SK-N-SH (cell line): ENCODE measurements around the gene ARHGEF1. TPM values are rescaled to one million over a fixed set of nuclear protein-coding genes. Genes with fewer than 3 reads are reported as not detected.

ENCODE experiments used
- CTCF ChIA-PET: fragments of 300-600, 350-600 bp; formaldehyde crosslinking; extraction: SDS; loops from one replicate; lab custom pipeline; 2021; lab: Yijun Ruan, JAX
- POLR2A ChIA-PET: fragments of 350-600 bp; sonication (Branson Sonifier 250); formaldehyde crosslinking; extraction: SDS; loops from one replicate; lab custom pipeline; 2020; ENCODE audit warnings: antibody characterized with exemption, inconsistent platforms; lab: Yijun Ruan, JAX
- DNase-seq: peaks from one replicate; pipeline ENCODE4 v3.0.0; 2012
- H2AFZ ChIP-seq: fragments of 200-600 bp; sonication (generic); 2 replicates; pipeline ENCODE4 v1.8.1; 2016; ENCODE audit warnings: antibody characterized with exemption, mild to moderate bottlenecking, low read depth
- H3F3A ChIP-seq: fragments of 200-600 bp; sonication (generic); replicated peaks from 2 replicates; pipeline ENCODE3; 2016; ENCODE audit warnings: antibody characterized with exemption, mild to moderate bottlenecking; ENCODE audit not compliant: insufficient read depth
- H3K27ac ChIP-seq, 2 experiments: fragments of 200-500 bp in 1 of 2; fragments of 200-600 bp in 1 of 2; sonication (Bioruptor generic) in 1 of 2; sonication (generic), shearing (Covaris generic) in 1 of 2; 2 replicates each; pipeline versions ENCODE4 v1.5.1 to v1.6.1; 2014 to 2016; ENCODE audit warnings: low read depth in 2 of 2, inconsistent platforms in 1 of 2, low read length in 1 of 2, mild to moderate bottlenecking in 1 of 2, mixed read lengths in 1 of 2
- H3K27me3 ChIP-seq: fragments of 200-600 bp; sonication (generic), shearing (Covaris generic); 2 replicates; pipeline ENCODE4 v1.6.1; 2016; ENCODE audit warnings: mixed run types; ENCODE audit not compliant: insufficient read depth
- H3K36me3 ChIP-seq, 2 experiments: fragments of 200-500 bp in 1 of 2; fragments of 200-600 bp in 1 of 2; sonication (Bioruptor generic) in 1 of 2; sonication (generic) in 1 of 2; replicated peaks in 1 of 2; 2 replicates each; pipeline versions ENCODE3 to v1.5.1; 2014 to 2016; ENCODE audit warnings: low read length in 1 of 2, mild to moderate bottlenecking in 1 of 2; ENCODE audit not compliant: insufficient read depth in 2 of 2, control insufficient read depth in 1 of 2
- H3K4me1 ChIP-seq, 2 experiments: fragments of 200-500 bp in 1 of 2; fragments of 200-600 bp in 1 of 2; sonication (Bioruptor generic) in 1 of 2; sonication (generic), shearing (Covaris generic) in 1 of 2; 2 replicates each; pipeline versions ENCODE4 v1.5.1 to v1.6.1; 2014 to 2016; ENCODE audit warnings: low read depth in 1 of 2, low read length in 1 of 2, mixed run types in 1 of 2; ENCODE audit not compliant: insufficient read depth in 2 of 2, control insufficient read depth in 1 of 2
- H3K4me2 ChIP-seq: fragments of 200-600 bp; sonication (generic), shearing (Covaris generic); 2 replicates; pipeline ENCODE4 v1.6.1; 2017; ENCODE audit warnings: mixed run types
- H3K4me3 ChIP-seq, 2 experiments: fragments of 200-500 bp in 1 of 2; fragments of 200-600 bp in 1 of 2; sonication (Bioruptor generic) in 1 of 2; sonication (generic), shearing (Covaris generic) in 1 of 2; 2 replicates each; pipeline versions ENCODE4 v1.5.1 to v1.8.1; 2014 to 2016; ENCODE audit warnings: low read depth in 2 of 2, inconsistent platforms in 1 of 2, low read length in 1 of 2, mild to moderate bottlenecking in 1 of 2, mixed read lengths in 1 of 2, moderate library complexity in 1 of 2
- H3K79me2 ChIP-seq: fragments of 200-600 bp; sonication (generic); 2 replicates; pipeline ENCODE4 v1.8.1; 2017; ENCODE audit warnings: mild to moderate bottlenecking; ENCODE audit not compliant: insufficient read depth
- H3K9ac ChIP-seq: fragments of 200-600 bp; sonication (generic); 2 replicates; pipeline ENCODE4 v1.6.1; 2017; ENCODE audit warnings: mixed run types
- H3K9me2 ChIP-seq: fragments of 200-600 bp; sonication (generic); 2 replicates; pipeline ENCODE4 v1.6.1; 2017; ENCODE audit warnings: mixed run types
- H3K9me3 ChIP-seq: fragments of 200-600 bp; sonication (generic); 2 replicates; pipeline ENCODE4 v1.6.1; 2017; ENCODE audit warnings: mixed run types, mild to moderate bottlenecking, moderate library complexity
- H4K20me1 ChIP-seq: fragments of 200-600 bp; sonication (generic); 2 replicates; pipeline ENCODE4 v1.6.1; 2017; ENCODE audit warnings: mild to moderate bottlenecking, mixed run types; ENCODE audit not compliant: insufficient read depth
- CHD2 ChIP-seq: fragments of 150-350 bp; IDR thresholded peaks from 2 replicates; pipeline ENCODE4 v1.6.1; 2018; ENCODE audit warnings: low read length; ENCODE audit not compliant: partially characterized antibody
- FOXJ3 ChIP-seq: sonication (generic); formaldehyde crosslinking; IDR thresholded peaks from 2 replicates; pipeline ENCODE4 v1.5.1; 2020; ENCODE audit warnings: mild to moderate bottlenecking, missing genetic modification reagents
- FOXM1 ChIP-seq: IDR thresholded peaks from 2 replicates; pipeline ENCODE4 v1.4.0; 2012; ENCODE audit warnings: low read depth, mild to moderate bottlenecking
- GATA2 ChIP-seq: sonication (generic); formaldehyde crosslinking; IDR thresholded peaks from 2 replicates; pipeline ENCODE4 v1.5.0; 2020; ENCODE audit warnings: mild to moderate bottlenecking, missing genetic modification reagents
- MEF2A ChIP-seq: IDR thresholded peaks from 2 replicates; pipeline ENCODE4 v1.4.0; 2012; ENCODE audit warnings: low read depth, borderline replicate concordance
- NRF1 ChIP-seq: IDR thresholded peaks from 2 replicates; pipeline ENCODE4 v1.6.1; 2012; ENCODE audit warnings: low read depth, mild to moderate bottlenecking, low read length
- RAD21 ChIP-seq: IDR thresholded peaks from 2 replicates; pipeline ENCODE4 v1.6.1; 2012; ENCODE audit warnings: mild to moderate bottlenecking, low read length
- SIN3A ChIP-seq: IDR thresholded peaks from 2 replicates; pipeline ENCODE4 v1.6.1; 2012; ENCODE audit warnings: low read depth, mild to moderate bottlenecking, low read length, moderate library complexity, borderline replicate concordance
- TAF1 ChIP-seq: IDR thresholded peaks from 2 replicates; pipeline ENCODE4 v1.6.1; 2012; ENCODE audit warnings: low read depth, mild to moderate bottlenecking, low read length, moderate library complexity, borderline replicate concordance
- YY1 ChIP-seq: IDR thresholded peaks from 2 replicates; pipeline ENCODE4 v1.4.0; 2012; ENCODE audit warnings: low read depth, mild to moderate bottlenecking
- WGBS: methylation state at CpG from one replicate; pipeline ENCODE4 v1.1.6; 2017; ENCODE audit warnings: low lambda C conversion rate; 5-methylcytosine and 5-hydroxymethylcytosine counted together
- polyA plus RNA-seq, 3 experiments: library from polyadenylated mRNA; depleted of rRNA; stranded (reverse); fragments of >200 nt; gene quantifications; 2 replicates each; pipeline ENCODE4 v1.2.3, GENCODE V29; 2012
- TF ChIP-seq, protein P1 (sequence below): IDR thresholded peaks from 2 replicates; pipeline ENCODE4 v1.6.1; 2012; ENCODE audit warnings: mild to moderate bottlenecking, low read depth, low read length, moderate library complexity
- TF ChIP-seq, protein P2 (sequence below): fragments of 150-350 bp; IDR thresholded peaks from 2 replicates; pipeline ENCODE4 v1.6.1; 2016; ENCODE audit warnings: mild to moderate bottlenecking, low read depth, low read length
- TF ChIP-seq, protein P3 (sequence below): fragments of 150-350 bp; IDR thresholded peaks from 2 replicates; pipeline ENCODE4 v1.6.1; 2017; ENCODE audit warnings: antibody characterized with exemption, low read length, low read depth, borderline replicate concordance

ARHGEF1 gene
- polyA plus RNA-seq, 1 of the 3 experiments (the other 2 are of a cell fraction): 102 TPM

DNA sequence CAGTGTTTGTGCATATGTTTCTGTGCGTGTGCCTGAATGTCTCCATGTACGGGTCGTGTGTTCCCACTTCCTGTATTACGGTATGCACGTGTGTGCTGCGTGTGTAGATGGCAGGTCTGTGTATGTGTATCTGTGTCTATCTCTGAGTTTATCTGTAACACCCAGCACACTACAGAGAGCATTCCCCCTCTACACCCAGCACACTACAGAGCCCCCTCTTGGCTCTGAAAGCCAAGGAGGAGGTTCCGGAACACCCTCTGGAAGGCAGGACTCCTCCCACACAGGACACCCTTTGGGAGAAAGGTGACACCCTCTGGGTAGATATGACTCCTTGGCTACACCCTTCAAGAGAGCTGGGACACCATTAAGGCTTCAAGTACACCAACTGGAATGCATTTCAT lies 47.3 kb downstream of the ARHGEF1 start:
- no peak overlapping the region for H3K27ac ChIP-seq
- TF ChIP-seq SIN3A: no peak
- no peak for TF ChIP-seq NRF1
- TF ChIP-seq, protein P1, sequence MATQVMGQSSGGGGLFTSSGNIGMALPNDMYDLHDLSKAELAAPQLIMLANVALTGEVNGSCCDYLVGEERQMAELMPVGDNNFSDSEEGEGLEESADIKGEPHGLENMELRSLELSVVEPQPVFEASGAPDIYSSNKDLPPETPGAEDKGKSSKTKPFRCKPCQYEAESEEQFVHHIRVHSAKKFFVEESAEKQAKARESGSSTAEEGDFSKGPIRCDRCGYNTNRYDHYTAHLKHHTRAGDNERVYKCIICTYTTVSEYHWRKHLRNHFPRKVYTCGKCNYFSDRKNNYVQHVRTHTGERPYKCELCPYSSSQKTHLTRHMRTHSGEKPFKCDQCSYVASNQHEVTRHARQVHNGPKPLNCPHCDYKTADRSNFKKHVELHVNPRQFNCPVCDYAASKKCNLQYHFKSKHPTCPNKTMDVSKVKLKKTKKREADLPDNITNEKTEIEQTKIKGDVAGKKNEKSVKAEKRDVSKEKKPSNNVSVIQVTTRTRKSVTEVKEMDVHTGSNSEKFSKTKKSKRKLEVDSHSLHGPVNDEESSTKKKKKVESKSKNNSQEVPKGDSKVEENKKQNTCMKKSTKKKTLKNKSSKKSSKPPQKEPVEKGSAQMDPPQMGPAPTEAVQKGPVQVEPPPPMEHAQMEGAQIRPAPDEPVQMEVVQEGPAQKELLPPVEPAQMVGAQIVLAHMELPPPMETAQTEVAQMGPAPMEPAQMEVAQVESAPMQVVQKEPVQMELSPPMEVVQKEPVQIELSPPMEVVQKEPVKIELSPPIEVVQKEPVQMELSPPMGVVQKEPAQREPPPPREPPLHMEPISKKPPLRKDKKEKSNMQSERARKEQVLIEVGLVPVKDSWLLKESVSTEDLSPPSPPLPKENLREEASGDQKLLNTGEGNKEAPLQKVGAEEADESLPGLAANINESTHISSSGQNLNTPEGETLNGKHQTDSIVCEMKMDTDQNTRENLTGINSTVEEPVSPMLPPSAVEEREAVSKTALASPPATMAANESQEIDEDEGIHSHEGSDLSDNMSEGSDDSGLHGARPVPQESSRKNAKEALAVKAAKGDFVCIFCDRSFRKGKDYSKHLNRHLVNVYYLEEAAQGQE: no peak
- no peak for TF ChIP-seq CHD2
- no peak for TF ChIP-seq FOXJ3
- TF ChIP-seq, protein P2, sequence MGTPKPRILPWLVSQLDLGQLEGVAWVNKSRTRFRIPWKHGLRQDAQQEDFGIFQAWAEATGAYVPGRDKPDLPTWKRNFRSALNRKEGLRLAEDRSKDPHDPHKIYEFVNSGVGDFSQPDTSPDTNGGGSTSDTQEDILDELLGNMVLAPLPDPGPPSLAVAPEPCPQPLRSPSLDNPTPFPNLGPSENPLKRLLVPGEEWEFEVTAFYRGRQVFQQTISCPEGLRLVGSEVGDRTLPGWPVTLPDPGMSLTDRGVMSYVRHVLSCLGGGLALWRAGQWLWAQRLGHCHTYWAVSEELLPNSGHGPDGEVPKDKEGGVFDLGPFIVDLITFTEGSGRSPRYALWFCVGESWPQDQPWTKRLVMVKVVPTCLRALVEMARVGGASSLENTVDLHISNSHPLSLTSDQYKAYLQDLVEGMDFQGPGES: no peak
- no peak for TF ChIP-seq GATA2
- TF ChIP-seq FOXM1: no peak
- TF ChIP-seq YY1: no peak
- TF ChIP-seq, protein P3, sequence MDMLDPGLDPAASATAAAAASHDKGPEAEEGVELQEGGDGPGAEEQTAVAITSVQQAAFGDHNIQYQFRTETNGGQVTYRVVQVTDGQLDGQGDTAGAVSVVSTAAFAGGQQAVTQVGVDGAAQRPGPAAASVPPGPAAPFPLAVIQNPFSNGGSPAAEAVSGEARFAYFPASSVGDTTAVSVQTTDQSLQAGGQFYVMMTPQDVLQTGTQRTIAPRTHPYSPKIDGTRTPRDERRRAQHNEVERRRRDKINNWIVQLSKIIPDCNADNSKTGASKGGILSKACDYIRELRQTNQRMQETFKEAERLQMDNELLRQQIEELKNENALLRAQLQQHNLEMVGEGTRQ: no peak
- no peak for TF ChIP-seq TAF1
- no peak for TF ChIP-seq MEF2A
- TF ChIP-seq RAD21: no peak
- CTCF ChIA-PET: interaction anchor here (1.1 to 2.3 kb wide), 4 partner anchors 22 to 57 kb away, joined by 3 to 6 read pairs (median 4); partner anchors contain the start of gene RABAC1
- no peaks in the 10 kb centered on the region for H3K9me3 ChIP-seq
- H3K4me3 ChIP-seq: no peak overlapping the region
- H3K9ac ChIP-seq: no peak overlapping the region
- WGBS: 67% methylated on average over 6 of the region's 7 CpGs
- H3K79me2 ChIP-seq: no peaks in the 10 kb centered on the region
- H3K4me2 ChIP-seq: no peak overlapping the region
- 0 out of 2 replicates have a peak, but pooled peaks cover 2% of the 10 kb centered on the region for H4K20me1 ChIP-seq
- H2AFZ ChIP-seq: no peak overlapping the region
- H3K27me3 ChIP-seq: peaks cover 24% of the 10 kb centered on the region
- no peaks in the 10 kb centered on the region for H3K9me2 ChIP-seq
- no peaks in the 10 kb centered on the region for H3K36me3 ChIP-seq
- no peak for DNase-seq
- POLR2A ChIA-PET: no interaction called here
- no peaks in the 10 kb centered on the region for H3F3A ChIP-seq
- H3K4me1 ChIP-seq: peaks cover 0 to 14% of the 10 kb centered on the region in 2 experiments; a peak in 2 of 4 replicates
